ENCODE measurements around the gene KYAT1. TPM values are rescaled to one million over a fixed set of nuclear protein-coding genes. Genes with fewer than 3 reads are reported as not detected.
"Not testable (repeated sequence)": the region's sequence is repeated elsewhere in the genome, so short reads cannot be mapped to it uniquely, and the experiment has no call there.

The KYAT1 gene
- total RNA-seq, 1 experiment from 2014 or later, result 9.6 TPM

- peak; percentile 23 for DNase-seq (ENCODE audit: low read depth)
These were observed 62.7 kb downstream of the KYAT1 start for GRCh38 chr9:128818839-128819715.

- DNase-seq (ENCODE audit: low read depth), result peak; percentile 94
These were observed 63.5 kb downstream of the KYAT1 start, which contains the start of gene ENDOG for GRCh38 chr9:128818099-128818838. ENDOG (plus strand) TSS chr9:128818500; CDS start chr9:128818685, 185 bp downstream.

- DNase-seq (ENCODE audit: low read depth), result no peak
These were observed 70.9 kb downstream of the KYAT1 start for GRCh38 chr9:128810873-128811272.

DNA sequence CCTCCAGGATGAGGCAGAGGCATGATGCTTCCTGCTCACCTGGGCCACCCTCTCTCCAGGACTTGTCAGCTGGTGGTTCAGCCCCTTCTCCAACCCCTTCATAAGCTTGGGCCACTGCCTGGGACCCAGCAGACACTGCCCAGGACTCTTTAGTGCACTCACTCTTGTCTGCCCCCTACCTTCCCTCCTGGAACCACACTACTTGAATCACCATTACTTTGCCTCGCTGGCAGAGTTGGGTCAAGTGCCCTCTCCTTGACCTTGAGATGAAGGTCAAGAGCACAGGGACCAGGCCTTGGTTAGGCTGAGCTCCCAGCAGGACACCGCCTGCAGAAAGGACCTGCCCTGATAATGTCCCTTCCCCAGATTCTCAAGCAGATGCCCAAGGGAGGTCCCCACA lies 71.9 kb downstream of the KYAT1 start:
- DNase-seq (ENCODE audit: low read depth), result no peak

- DNase-seq (ENCODE audit: low read depth), result no peak
These were observed 72.6 kb downstream of the KYAT1 start for GRCh38 chr9:128809036-128809599.

DNA sequence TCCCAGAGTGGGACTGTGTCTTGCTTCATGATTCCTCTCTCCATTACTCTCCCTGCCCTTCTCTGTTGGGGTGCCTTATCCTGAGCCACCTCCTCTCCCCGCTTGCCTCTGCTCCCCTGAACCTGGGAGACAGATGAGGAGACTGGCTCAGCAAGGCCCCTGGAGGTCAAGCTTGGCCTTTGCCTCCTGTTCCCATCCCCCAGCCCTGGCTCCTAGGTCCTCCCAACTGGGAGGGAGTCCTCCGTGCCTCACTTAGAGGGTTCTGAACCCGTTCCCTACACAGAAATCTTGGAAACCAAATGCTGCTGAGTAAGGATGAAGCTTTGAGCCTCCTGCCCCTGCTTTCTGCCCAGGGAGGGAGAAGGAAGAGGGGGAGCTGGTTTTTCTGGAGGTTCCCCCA lies 73.2 kb downstream of the KYAT1 start:
- no peak for DNase-seq (ENCODE audit: low read depth)

DNA sequence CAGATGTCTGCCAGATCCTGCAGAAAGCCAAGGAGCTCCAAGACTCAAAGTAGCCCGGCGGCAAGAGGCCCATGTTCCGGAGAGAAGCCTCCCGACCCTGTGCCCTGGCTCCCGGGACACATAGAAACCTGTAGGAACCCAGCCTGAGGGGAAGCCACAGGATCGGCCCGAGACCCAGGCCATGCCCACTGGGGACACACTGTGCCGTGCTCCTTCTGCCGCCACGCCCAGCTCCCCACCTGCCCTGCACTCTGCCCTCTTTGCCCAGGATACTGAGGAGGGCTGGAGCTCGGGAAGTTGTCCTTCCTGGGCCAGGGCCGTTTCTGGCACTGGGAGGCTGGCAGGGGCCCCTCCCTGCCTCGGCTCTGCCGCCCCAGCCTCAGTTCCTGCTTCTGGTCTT lies 73.9 kb downstream of the KYAT1 start:
- DNase-seq (ENCODE audit: low read depth), result no peak

DNA sequence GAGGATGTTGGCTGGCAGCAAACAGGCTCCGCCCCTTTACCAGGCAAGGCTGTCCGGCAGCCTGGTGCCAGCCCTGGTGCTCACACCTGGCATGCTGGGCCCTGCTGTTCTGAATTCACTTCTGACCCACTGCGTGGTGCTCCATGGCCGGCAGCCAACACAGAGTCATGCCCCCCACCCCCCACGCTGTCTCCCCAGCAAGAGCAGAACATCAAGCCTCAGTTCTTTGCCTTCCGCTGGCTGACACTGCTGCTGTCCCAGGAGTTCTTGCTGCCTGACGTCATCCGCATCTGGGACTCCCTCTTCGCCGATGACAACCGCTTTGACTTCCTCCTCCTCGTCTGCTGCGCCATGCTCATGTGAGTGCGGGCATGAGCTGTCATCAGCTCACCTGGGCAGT lies 76.1 kb downstream of the KYAT1 start:
- no peak for DNase-seq (ENCODE audit: low read depth)

DNA sequence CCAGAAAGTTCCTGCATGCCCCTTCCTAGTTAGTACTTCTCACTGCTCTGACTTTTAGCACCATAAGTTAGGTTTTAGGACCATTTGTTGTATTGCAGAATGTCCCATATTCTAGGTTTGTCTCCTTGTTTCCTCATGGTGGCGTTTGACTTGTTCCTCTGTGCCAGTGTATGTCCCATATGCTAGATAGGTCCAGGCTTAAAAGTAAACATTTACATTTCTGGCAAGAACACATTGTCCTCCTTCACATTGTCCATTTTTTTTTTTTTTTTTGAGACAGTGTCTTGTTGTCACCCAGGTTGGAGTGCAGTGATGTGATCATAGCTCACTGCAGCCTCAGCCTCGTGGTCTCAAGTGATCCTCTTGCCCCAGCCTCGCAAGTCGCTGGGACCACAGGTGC lies 79.3 kb downstream of the KYAT1 start:
- DNase-seq (ENCODE audit: low read depth), result no peak

GRCh38 chr9:128800061-128800460 lies 81.7 kb downstream of the KYAT1 start:
- DNase-seq (ENCODE audit: low read depth), result no peak

DNA sequence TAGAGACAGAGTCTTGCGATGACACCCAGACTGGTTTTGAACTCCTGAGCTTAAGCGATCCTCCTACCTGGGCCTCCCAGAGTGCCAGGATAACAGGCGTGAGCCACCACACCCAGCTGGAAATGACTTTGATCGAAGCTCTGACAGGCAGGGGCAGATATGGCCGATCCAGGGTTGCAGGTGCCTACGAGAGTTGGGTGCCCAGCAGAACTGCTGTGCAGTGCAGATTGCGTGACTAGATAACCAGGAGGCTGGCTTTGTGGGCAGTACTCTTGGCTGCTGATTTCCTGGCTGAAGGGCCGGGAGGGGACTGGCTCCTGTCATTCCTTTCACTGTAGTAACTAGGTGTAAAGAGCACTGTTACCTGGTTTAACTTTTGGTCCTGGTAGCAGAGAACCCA lies 82.9 kb downstream of the KYAT1 start:
- no peak for DNase-seq (ENCODE audit: low read depth)

DNA sequence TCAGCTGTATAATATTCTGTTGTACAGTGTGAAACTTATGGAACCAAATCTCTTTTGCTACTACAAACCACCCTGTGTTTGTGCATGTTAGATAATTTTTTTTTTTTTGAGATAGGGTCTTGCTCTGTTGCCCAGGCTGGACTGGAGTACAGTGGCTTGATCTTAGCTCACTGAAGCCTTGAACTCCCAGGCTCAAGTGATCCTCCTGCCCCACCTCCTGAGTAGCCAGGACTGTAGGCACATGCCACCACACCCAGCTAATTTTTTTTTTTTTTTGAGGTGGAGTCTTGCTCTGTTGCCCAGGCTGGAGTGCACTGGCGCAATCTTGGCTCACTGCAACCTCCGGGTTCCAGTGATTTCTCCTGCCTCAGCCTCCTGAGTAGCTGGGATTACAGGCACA lies 86.8 kb downstream of the KYAT1 start:
- DNase-seq (ENCODE audit: low read depth), result not testable (repeated sequence)

DNA sequence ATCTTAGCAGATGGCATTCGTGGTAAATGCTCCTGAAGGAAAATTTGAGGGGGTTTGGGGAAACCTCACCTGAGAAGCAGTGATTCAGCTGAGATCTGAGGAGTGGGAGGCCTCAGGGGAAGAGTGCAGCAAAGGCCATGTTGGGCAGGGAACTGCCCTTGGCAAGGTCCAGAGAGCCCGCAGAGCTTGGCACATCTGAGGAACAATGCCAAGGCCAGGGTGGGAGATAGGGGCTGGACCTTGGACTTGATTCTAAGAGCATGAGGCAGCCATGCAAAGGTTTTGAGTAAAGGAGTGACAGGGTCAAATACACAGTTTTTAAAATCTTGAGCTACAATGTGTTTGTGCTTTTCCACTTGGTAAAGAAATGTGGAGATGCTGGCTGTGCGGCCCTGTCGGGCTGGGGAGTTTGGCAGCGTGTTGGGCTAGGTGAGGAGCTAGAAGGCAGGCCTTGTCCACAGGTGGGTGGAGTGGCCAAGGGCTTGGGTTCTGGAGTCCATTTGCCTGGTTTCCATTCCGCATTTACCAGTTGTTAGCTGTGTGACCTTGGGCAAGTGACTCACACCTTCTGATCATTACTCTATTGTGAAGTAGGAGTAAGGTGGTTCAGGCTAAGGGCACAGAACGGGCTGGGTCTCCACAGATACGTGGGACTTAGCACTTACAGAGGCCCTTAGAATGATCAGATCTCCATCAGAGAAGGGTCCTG lies 88.6 kb downstream of the KYAT1 start:
- DNase-seq (ENCODE audit: low read depth), result no peak

DNA sequence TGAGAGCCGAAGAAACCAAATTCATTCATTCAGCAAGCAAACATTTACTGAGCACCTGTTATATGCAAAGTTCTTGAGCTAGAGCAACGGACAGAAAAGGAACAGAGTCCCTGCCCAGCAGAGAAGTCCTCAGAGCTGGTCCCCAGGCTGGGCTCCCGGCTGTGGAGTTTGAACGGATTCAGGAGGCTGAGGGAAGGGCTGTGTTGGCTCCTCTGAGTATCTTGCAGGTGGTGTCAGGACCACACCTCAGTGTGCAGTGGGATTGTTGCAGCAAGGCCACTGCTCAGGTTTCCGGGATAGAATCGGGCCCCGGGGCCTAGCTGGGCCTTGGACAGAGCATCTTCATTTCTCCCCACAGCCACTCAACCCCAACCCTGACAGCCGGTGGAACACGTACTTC lies 89.6 kb downstream of the KYAT1 start:
- no peak for DNase-seq (ENCODE audit: low read depth)

- DNase-seq (ENCODE audit: low read depth), result no peak
These were observed 91.2 kb downstream of the KYAT1 start for GRCh38 chr9:128790536-128790935.

DNA sequence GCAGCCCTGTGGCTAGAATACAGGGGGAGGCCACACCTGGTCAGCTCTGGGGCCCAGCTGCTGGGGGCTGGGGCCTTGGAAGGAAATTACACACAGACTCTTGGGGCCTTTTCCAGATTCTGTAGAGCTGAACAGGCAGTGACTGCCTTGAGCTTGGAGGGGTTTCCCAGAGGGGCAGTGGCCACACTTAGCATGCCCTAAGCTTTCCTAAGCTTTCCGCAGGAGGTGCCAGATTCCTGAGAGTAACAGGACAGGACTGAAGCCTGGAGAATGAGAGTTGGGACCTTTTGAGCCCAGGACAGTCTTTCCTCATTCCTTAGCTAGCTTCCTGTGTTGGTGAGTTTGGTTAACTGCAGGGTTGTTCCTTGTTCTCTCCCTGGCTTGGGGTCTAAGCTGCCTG lies 93.3 kb downstream of the KYAT1 start:
- no peak for DNase-seq (ENCODE audit: low read depth)

- no peak for DNase-seq (ENCODE audit: low read depth)
These were observed 94.1 kb downstream of the KYAT1 start for GRCh38 chr9:128787659-128788058.

DNA sequence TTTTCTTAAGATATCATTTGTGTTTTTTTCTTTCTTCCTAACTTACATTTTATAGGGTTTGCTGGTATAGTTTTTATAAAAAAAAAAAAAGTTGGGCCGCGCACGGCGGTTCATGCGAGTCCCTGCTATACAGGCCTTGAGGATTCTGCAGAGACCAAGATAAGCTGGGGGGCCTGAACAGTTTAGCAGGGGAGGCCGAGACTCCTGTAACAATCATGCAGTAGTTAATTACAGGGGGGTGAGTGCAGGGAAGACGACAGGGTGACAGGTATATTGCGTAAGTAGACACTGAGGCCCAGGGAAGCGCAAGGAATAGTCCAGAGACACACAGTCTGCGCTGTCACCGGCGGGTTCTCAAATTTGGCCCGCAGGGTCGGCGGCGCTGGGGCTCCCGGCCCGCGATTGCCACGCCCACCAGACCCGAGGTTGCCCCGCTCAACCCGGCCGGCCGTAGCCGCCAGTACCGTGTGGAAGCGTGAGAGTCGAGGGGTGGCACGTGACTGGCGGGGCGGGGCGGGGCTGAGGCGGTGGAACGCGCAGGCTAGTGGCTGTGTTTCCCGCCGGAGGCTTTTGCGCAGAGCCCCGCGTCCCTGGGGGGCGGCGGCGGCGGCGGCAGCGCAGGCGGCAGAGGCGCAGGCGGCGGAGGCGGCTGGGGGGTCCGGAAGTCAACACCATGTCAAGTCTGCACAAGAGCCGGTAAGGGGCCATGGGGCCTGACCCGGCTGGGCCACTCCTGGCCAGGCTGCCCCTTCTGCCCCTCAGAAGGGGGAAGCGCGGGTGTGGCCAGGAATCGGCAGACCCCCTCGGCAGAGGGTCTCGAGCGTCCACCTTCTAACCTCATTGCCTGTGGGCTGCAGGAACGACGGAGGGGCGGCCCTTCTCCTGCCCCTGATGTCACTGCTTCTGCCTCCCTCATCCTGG lies 94.8 kb downstream of the KYAT1 start, which contains the start of gene TBC1D13:
Gene TBC1D13, plus strand, starts transcription at position 573 of the 921 bp plus-strand sequence. Its CDS starts 101 bp downstream, at position 674.
- peak; percentile 81 for DNase-seq (ENCODE audit: low read depth)

DNA sequence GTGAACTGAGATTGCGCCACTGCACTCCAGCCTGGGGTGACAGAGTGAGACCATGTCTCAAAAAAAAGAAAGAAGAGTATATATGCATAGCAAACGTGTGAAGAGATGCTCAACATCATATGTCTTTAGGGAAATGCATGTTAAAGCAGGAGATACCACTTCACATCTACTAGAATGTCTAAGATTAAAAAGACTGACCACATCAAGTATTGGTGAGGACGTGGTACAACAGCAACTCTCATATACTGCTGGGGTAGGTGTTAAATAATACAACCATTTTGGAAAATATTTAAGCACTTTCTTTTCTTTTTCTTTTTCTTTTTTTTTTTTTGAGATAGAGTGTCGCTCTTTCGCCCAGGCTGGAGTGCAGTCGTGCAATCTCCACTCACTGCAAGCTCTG lies 96.3 kb downstream of the KYAT1 start:
- DNase-seq (ENCODE audit: low read depth), result no peak

Measured in RPMI7951 (cell line).